ENCODE data around the gene TNS3. TPM values are rescaled to one million over a fixed set of nuclear protein-coding genes. Genes with fewer than 3 reads are reported as not detected.

Gene TNS3
- total and polyA plus RNA-seq, 2 of the 13 experiments (the other 11 are each of a cell fraction or from before 2014, with no cell fraction given): 52.9 to 55.7 TPM

GRCh38 chr7:47303695-47304453 lies 278.0 kb downstream of the TNS3 start (continued):
- TF ChIP-seq PAXIP1 (CRISPR knock-in tag; conservative IDR thresholded peaks at IDR 0.05): no peak
- TF ChIP-seq ZNF670 (CRISPR knock-in tag; IDR thresholded peaks at IDR 0.05; ENCODE audit: borderline replicate concordance): no peak
- TF ChIP-seq IRF1 (CRISPR knock-in tag; IDR thresholded peaks at IDR 0.05; ENCODE audit: low read depth): no peak

- no peak overlapping the region for H3K4me2 ChIP-seq (ENCODE audit: low read depth, low read length)
- no peak overlapping the region for H3K4me3 ChIP-seq (replicated peaks in 1 of 3; ENCODE audit: insufficient read depth in 1 of 3, low read depth in 2 of 3, low read length in 3 of 3)
- no peak overlapping the region for H2AFZ ChIP-seq (ENCODE audit: low read length)
- no peaks in the 10 kb centered on the region for H3K27me3 ChIP-seq (ENCODE audit: control insufficient read depth in 1 of 2, insufficient read depth in 2 of 2, low read length in 2 of 2)
- H3K9ac ChIP-seq (ENCODE audit: insufficient read depth, low read depth, low read length): no peak overlapping the region
- POLR2A ChIA-PET: no interaction called here
- intact Hi-C loops (cut with micrococcal nuclease; ENCODE audit: unreplicated experiment): no loop called here
- 97% methylated on average over 16 of the region's 30 CpGs for WGBS (ENCODE audit: low lambda C conversion rate)
- H3K36me3 ChIP-seq (replicated peaks in 1 of 2; ENCODE audit: control insufficient read depth in 1 of 2, insufficient read depth in 2 of 2, low read length in 2 of 2): peaks cover 42 to 70% of the 10 kb centered on the region in 2 experiments
- ATAC-seq (peak; percentile 29; the same call in 2 of the 3 replicates), FAIRE-seq (no peak), DNase-seq (ENCODE audit: low spot score) (no peak)
- CTCF ChIA-PET (ENCODE audit: low intra/inter-chr PET ratio, low total read pairs): no interaction called here
- in situ Hi-C loops (cut with HindIII; ENCODE audit: extremely low pct_ligation_motif_present, low pct_unique_long_range_greater_than_20kb): no loop called here
- peaks cover 18% of the 10 kb centered on the region for H4K20me1 ChIP-seq (ENCODE audit: insufficient read depth, low read length)
- no peak overlapping the region for H3K27ac ChIP-seq (ENCODE audit: extremely low read length, insufficient read depth, low read length)
- H3K9me3 ChIP-seq (ENCODE audit: low read length): no peaks in the 10 kb centered on the region
- no TSS peak for BruUV-seq (replicated peaks)
- H3K79me2 ChIP-seq (ENCODE audit: insufficient read depth, low read length): no peaks in the 10 kb centered on the region
- TF ChIP-seq CREM (IDR thresholded peaks at IDR 0.05) (no peak), CREM (CRISPR knock-in tag; IDR thresholded peaks at IDR 0.05) (no peak), AGO2 (optimal IDR thresholded peaks at IDR 0.05; ENCODE audit: low read depth, low read length) (peak; percentile 73)
- no peaks in the 10 kb centered on the region for H3K4me1 ChIP-seq (ENCODE audit: insufficient read depth, low read length)
These were observed 278.8 kb downstream of the TNS3 start for GRCh38 chr7:47303014-47303694.

Measured in HepG2 (cell line).